ENCODE results near the gene ZNF784. TPM values are rescaled to one million over a fixed set of nuclear protein-coding genes. Genes with fewer than 3 reads are reported as not detected.

Gene ZNF784
- total and polyA plus RNA-seq, 7 donors, result 4.9 to 22.2 (median 10.4) TPM

DNA sequence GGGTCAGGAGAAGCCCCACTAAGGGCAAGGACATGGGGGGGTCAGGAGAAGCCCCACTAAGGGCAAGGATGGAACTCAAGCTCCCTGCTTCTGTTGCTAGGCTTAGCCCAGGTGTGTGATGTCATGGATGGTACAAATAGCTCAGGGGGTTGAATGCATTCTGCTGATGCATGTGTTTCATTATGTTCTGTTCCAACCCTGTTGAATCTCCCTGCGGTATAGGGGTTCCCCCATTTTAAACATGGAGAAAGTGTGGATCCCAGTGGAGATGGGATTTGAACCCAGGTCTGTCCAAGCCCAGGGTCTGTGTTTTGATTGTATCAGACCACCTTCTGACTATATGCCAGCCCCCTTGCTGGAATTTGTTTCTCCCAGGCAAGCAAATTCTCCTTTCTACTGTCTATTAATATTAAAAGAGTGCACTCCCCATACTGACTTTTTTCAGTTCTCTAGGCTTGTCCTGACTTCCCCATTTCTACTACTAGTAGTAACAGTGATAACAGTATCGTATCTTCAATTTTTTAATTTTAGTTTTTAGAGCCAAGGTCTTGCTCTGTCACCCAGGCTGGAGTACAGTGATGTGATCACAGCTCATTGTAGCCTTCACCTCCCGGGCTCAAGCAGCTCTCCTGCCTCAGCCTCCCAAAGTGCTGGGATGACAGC, 12.3 kb downstream of the ZNF784 start:
- 50 to 65% (median 56%) methylated on average over 3 of the region's 3 CpGs for WGBS, 3 donors
- ATAC-seq (peak; percentile 19 to 49 (median 42)), DNase-seq (no peak)
- intact Hi-C loops (cut with DNase I), result no loop called here
- TF ChIP-seq, protein P1, sequence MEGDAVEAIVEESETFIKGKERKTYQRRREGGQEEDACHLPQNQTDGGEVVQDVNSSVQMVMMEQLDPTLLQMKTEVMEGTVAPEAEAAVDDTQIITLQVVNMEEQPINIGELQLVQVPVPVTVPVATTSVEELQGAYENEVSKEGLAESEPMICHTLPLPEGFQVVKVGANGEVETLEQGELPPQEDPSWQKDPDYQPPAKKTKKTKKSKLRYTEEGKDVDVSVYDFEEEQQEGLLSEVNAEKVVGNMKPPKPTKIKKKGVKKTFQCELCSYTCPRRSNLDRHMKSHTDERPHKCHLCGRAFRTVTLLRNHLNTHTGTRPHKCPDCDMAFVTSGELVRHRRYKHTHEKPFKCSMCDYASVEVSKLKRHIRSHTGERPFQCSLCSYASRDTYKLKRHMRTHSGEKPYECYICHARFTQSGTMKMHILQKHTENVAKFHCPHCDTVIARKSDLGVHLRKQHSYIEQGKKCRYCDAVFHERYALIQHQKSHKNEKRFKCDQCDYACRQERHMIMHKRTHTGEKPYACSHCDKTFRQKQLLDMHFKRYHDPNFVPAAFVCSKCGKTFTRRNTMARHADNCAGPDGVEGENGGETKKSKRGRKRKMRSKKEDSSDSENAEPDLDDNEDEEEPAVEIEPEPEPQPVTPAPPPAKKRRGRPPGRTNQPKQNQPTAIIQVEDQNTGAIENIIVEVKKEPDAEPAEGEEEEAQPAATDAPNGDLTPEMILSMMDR (IDR thresholded peaks at IDR 0.05), result no peak
- no peaks in the 10 kb centered on the region for H3K27me3 ChIP-seq (ENCODE audit: insufficient read depth in 3 of 3, low read length in 2 of 3)
- peak overlapping the region; percentile 71 for H3K27ac ChIP-seq
- peaks cover 33% of the 10 kb centered on the region for H3K4me1 ChIP-seq
- peaks cover 10 to 50% of the 10 kb centered on the region in 2 donors for H3K36me3 ChIP-seq (ENCODE audit: insufficient read depth in 1 of 2, low read depth in 1 of 2)
- H3K9me3 ChIP-seq, result no peaks in the 10 kb centered on the region
- peak overlapping the region; percentile 20 for H3K4me3 ChIP-seq

DNA sequence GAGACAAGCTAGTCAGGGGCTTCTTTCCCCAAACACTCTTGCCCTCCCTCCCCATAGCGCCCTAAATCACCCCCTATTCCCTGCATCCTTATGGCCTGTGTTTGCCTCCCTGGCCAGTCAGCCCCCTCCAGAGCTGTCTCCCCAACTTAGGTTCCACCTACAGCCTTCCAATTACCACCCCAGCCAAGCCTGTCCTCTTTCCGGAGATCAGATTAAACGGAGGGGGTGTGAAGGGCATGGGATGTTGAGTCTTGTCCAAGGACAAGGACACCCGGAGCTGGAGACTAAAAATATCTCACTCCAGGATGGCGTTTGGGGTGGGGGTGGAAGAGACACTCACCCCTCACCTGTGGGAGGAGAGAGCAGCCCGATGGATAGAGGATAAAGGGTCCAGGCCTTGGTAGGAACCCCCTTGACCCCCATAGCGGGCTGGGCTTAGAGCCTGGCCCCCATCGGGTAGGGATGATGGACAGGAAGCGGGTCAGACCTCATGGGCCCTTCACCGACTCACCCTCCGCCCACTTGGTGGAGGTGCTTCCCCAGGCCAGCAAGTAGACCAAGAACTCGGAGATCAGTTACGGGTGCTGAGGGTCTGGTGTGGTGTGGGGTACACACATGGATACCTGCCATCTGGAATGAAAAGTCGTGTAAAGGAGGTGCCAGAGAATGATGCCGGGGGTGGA, 12.9 kb downstream of the ZNF784 start:
- H3K9me3 ChIP-seq, result no peaks in the 10 kb centered on the region
- ATAC-seq, result peak; percentile 76 to 90 (median 80)

DNA sequence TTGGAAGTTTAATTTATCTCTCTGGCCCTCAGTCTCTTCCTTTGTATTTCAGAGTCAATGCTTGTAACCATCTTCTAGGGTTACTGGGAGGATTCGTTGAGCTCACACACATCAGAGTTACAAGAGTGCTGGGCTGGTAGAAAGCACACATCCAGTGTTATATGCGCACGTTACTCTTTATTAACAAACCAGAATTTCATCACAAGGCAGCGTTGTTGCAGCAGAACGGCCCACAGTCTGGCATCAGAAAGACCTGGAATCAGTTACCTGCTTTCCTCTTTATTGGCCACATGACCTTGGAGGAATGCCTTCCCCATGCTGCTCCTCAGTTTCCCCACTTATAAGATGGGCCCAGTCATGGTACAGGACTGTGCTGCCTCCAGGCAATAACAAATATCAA, 15.0 kb downstream of the ZNF784 start:
- H3K9me3 ChIP-seq, result no peaks in the 10 kb centered on the region
- peaks cover 3 to 25% of the 10 kb centered on the region in 2 donors for H3K36me3 ChIP-seq (ENCODE audit: insufficient read depth in 1 of 2, low read depth in 1 of 2)
- DNase-seq (no peak), ATAC-seq (no peak)
- no peaks in the 10 kb centered on the region for H3K27me3 ChIP-seq (ENCODE audit: insufficient read depth in 3 of 3, low read length in 2 of 3)
- H3K4me1 ChIP-seq, result peaks cover 46% of the 10 kb centered on the region
- TF ChIP-seq, protein P1 (IDR thresholded peaks at IDR 0.05), result no peak
- intact Hi-C loops (cut with DNase I), result loop anchor here in 1 of 2 donors (5.0 kb wide), 1 partner anchor 97 kb away; no protein-coding TSS in a partner anchor
- WGBS, 3 donors, result 78 to 81% (median 79%) methylated on average over 5 of the region's 5 CpGs
- H3K27ac ChIP-seq, result peak overlapping the region; percentile 9
- H3K4me3 ChIP-seq, result no peak overlapping the region

More for the DNA sequence above, 12.9 kb downstream of the ZNF784 start:
- WGBS, 3 donors, result 34 to 48% (median 36%) methylated on average over 15 of the region's 15 CpGs
- DNase-seq, result peak in 1 of 2 donors; percentile 60
- Histone ChIP-seq H3K4me3 (peak overlapping the region; percentile 20), H3K27ac (peak overlapping the region; percentile 71), H3K4me1 (peaks cover 40% of the 10 kb centered on the region), H3K36me3 (ENCODE audit: insufficient read depth in 1 of 2, low read depth in 1 of 2) (peaks cover 9 to 44% of the 10 kb centered on the region in 2 donors), H3K27me3 (ENCODE audit: insufficient read depth in 3 of 3, low read length in 2 of 3) (no peaks in the 10 kb centered on the region)
- intact Hi-C loops (cut with DNase I), result no loop called here
- TF ChIP-seq, protein P1 (IDR thresholded peaks at IDR 0.05), result no peak

DNA sequence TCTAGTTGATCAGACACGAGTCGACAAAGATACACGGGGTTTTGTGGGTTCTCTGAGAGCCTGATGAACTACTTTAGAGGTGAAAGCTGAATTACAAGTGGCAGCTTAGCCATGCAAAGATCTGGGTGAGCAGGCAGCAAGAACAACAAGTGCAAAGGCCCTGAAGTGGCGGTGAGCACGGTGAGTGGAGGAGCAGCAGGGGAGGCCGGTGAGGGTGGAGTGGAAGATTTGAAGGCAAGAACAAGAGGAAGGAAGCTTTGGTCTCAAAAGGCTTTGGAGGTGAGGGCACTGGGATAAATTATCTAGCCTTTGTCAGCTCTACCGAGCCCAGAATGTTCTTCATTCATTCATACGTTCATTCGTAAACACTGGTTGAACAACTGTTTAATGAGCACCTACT, 17.5 kb downstream of the ZNF784 start:
- Histone ChIP-seq H3K4me1 (peaks cover 41% of the 10 kb centered on the region), H3K4me3 (peak overlapping the region; percentile 81)
- 67 to 69% (median 67%) methylated on average over 9 of the region's 9 CpGs for WGBS, 3 donors

More for the DNA sequence above, 17.5 kb downstream of the ZNF784 start:
- H3K27ac ChIP-seq, result peak overlapping the region; percentile 96
- H3K36me3 ChIP-seq (ENCODE audit: insufficient read depth in 1 of 2, low read depth in 1 of 2), result peaks cover 3 to 24% of the 10 kb centered on the region in 2 donors
- DNase-seq (no peak), ATAC-seq (no peak)
- TF ChIP-seq, protein P1 (IDR thresholded peaks at IDR 0.05), result no peak
- no peaks in the 10 kb centered on the region for H3K27me3 ChIP-seq (ENCODE audit: insufficient read depth in 3 of 3, low read length in 2 of 3)
- H3K9me3 ChIP-seq, result no peaks in the 10 kb centered on the region
- intact Hi-C loops (cut with DNase I), result loop anchor here (1.0 to 5.0 kb wide), 2 partner anchors 90 to 95 kb away; no protein-coding TSS in a partner anchor

All from psoas muscle (tissue), 8 donors.